HepG2 (cell line): ENCODE measurements around the gene MST1. TPM values are rescaled to one million over a fixed set of nuclear protein-coding genes. Genes with fewer than 3 reads are reported as not detected.
A peak's percentile ranks its signal among the peaks of the same experiment; 100 is the strongest.

Experiments used
- AFF4 ChIP-seq: sonication (generic); formaldehyde crosslinking; IDR thresholded peaks from 2 replicates; pipeline ENCODE4 v1.4.0; 2020; ENCODE audit warnings: missing genetic modification reagents
- CERS6 ChIP-seq: sonication (generic); formaldehyde crosslinking; IDR thresholded peaks from 2 replicates; pipeline ENCODE4 v1.5.0; 2020; ENCODE audit warnings: missing genetic modification reagents
- FOXM1 ChIP-seq: sonication (generic); formaldehyde crosslinking; IDR thresholded peaks from 2 replicates; pipeline ENCODE4 v1.5.0; 2020; ENCODE audit warnings: missing genetic modification reagents
- HOXA5 ChIP-seq: sonication (generic); formaldehyde crosslinking; IDR thresholded peaks from 2 replicates; pipeline ENCODE4 v1.4.0; 2020; ENCODE audit warnings: missing genetic modification reagents
- NCOA2 ChIP-seq: sonication (generic); formaldehyde crosslinking; IDR thresholded peaks from 2 replicates; pipeline ENCODE4 v1.8.0; 2022; ENCODE audit warnings: inconsistent platforms
- PAF1 ChIP-seq: IDR thresholded peaks from 2 replicates; pipeline ENCODE4 v1.6.1; 2016; ENCODE audit warnings: missing genetic modification reagents, missing compliant biosample characterization
- REST ChIP-seq, 2 experiments: IDR thresholded peaks; 2 replicates each; pipeline ENCODE4 v1.6.1; 2011 to 2012; ENCODE audit warnings: low read length in 2 of 2, borderline replicate concordance in 1 of 2, low read depth in 1 of 2, mild to moderate bottlenecking in 1 of 2, moderate library complexity in 1 of 2
- THAP7 ChIP-seq: sonication (generic); formaldehyde crosslinking; IDR thresholded peaks from 2 replicates; pipeline ENCODE4 v1.8.1; 2023; ENCODE audit warnings: mild to moderate bottlenecking, missing genetic modification reagents
- TP53 ChIP-seq: sonication (generic); formaldehyde crosslinking; conservative IDR thresholded peaks from 2 replicates; pipeline ENCODE4 v1.4.0; 2020; ENCODE audit warnings: missing genetic modification reagents
- ZBTB14 ChIP-seq: sonication (generic); formaldehyde crosslinking; IDR thresholded peaks from 2 replicates; pipeline ENCODE4 v1.4.0; 2020; ENCODE audit warnings: missing genetic modification reagents
- ZNF451 ChIP-seq: sonication (generic); formaldehyde crosslinking; IDR thresholded peaks from 2 replicates; pipeline ENCODE4 v1.5.0; 2020; ENCODE audit warnings: mild to moderate bottlenecking, missing genetic modification reagents
- ZNF747 ChIP-seq: sonication (generic); formaldehyde crosslinking; IDR thresholded peaks from 2 replicates; pipeline ENCODE4 v1.8.1; 2023; ENCODE audit warnings: missing genetic modification reagents, mild to moderate bottlenecking, borderline replicate concordance
- polyA plus RNA-seq, 8 experiments: library from polyadenylated mRNA; depleted of rRNA in 3 of 8; stranded (reverse) in 7 of 8; unstranded in 1 of 8; fragments of >200 nt; fragmentation: Illumina TruSeq in 4 of 8; extraction: Trizol in 4 of 8; gene quantifications; 2 replicates each; pipeline versions ENCODE4 v1.2.1 to v1.2.3, GENCODE V29; 2011 to 2016; ENCODE audit warnings: low read depth in 4 of 8, missing spikeins in 1 of 8, mixed read lengths in 1 of 8; ENCODE audit not compliant: insufficient read depth in 1 of 8
- total RNA-seq, 5 experiments: library from RNA; depleted of rRNA; stranded (reverse); fragments of >200 nt; fragmentation: Illumina TruSeq; extraction: Trizol; gene quantifications; 2 replicates each; pipeline ENCODE4 v1.2.3, GENCODE V29; 2016; ENCODE audit warnings: low read depth in 1 of 5
- TF ChIP-seq, protein P1 (sequence below): sonication (generic); formaldehyde crosslinking; IDR thresholded peaks from 2 replicates; pipeline ENCODE4 v1.4.0; 2020; ENCODE audit warnings: missing genetic modification reagents, low read depth, mild to moderate bottlenecking, borderline replicate concordance
- TF ChIP-seq, protein P2 (sequence below): IDR thresholded peaks from 2 replicates; pipeline ENCODE4 v1.6.1; 2016

MST1 gene
- total and polyA plus RNA-seq, 2 of the 13 experiments (the other 11 are each of a cell fraction or from before 2014, with no cell fraction given), result 189 to 452 TPM

GRCh38 chr3:49671291-49672288 is 17.7 kb downstream of the MST1 start (continued):
- TF ChIP-seq REST (IDR thresholded peaks at IDR 0.05; ENCODE audit: borderline replicate concordance in 1 of 2, low read depth in 1 of 2, low read length in 2 of 2) (no peak), FOXM1 (CRISPR knock-in tag) (no peak), THAP7 (no peak; the same call in 1 of the 2 replicates), ZNF451 (CRISPR knock-in tag) (peak; percentile 60; the same call in 1 of the 2 replicates), ZNF747 (CRISPR knock-in tag) (no peak), ZBTB14 (CRISPR knock-in tag) (no peak), HOXA5 (CRISPR knock-in tag) (no peak), PAF1 (CRISPR knock-in tag) (no peak), AFF4 (CRISPR knock-in tag) (no peak), TP53 (no peak), CERS6 (CRISPR knock-in tag) (no peak), NCOA2 (CRISPR knock-in tag) (peak; percentile 77)
- TF ChIP-seq, protein P1, sequence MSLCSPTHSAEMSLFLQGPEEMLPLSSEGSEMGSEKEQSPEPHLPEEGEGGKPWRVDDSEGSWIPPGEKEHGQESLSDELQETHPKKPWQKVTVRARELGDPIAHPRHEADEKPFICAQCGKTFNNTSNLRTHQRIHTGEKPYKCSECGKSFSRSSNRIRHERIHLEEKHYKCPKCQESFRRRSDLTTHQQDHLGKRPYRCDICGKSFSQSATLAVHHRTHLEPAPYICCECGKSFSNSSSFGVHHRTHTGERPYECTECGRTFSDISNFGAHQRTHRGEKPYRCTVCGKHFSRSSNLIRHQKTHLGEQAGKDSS, result no peak
- TF ChIP-seq, protein P2, sequence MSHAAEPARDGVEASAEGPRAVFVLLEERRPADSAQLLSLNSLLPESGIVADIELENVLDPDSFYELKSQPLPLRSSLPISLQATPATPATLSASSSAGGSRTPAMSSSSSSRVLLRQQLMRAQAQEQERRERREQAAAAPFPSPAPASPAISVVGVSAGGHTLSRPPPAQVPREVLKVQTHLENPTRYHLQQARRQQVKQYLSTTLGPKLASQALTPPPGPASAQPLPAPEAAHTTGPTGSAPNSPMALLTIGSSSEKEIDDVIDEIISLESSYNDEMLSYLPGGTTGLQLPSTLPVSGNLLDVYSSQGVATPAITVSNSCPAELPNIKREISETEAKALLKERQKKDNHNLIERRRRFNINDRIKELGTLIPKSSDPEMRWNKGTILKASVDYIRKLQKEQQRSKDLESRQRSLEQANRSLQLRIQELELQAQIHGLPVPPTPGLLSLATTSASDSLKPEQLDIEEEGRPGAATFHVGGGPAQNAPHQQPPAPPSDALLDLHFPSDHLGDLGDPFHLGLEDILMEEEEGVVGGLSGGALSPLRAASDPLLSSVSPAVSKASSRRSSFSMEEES, result peak; percentile 88
